HCT116 (cell line): ENCODE results near the gene TMEM135. TPM values are rescaled to one million over a fixed set of nuclear protein-coding genes. Genes with fewer than 3 reads are reported as not detected.

Source experiments
- ATAC-seq: fragments of 200-7000 bp; cut with Tn5 transposase; 2 replicates; pipeline ENCODE4 v1.9.1; 2020; ENCODE audit warnings: mild to moderate bottlenecking, moderate library complexity
- BruUV-seq: library from RNA; stranded (reverse); fragments of 400-500 nt; replicated peaks from 2 replicates; lab custom pipeline; 2021; lab: Mats Ljungman, UMichigan
- CTCF ChIA-PET: fragments of 300-600 bp; sonication (Branson Sonifier 250); formaldehyde crosslinking; loops from one replicate; lab custom pipeline; 2021; ENCODE audit warnings: antibody characterized with exemption; lab: Charles Lee
- POLR2A ChIA-PET: fragments of 300-600, 350-600 bp; sonication (Branson Sonifier 250); formaldehyde crosslinking; loops from one replicate; lab custom pipeline; 2021; ENCODE audit warnings: antibody characterized with exemption; lab: Charles Lee
- RAD21 ChIA-PET, 2 experiments: fragments of 300-600 bp; sonication (Branson Sonifier 250); formaldehyde crosslinking; loops; one replicate each; lab custom pipeline; 2023; ENCODE audit warnings: low total read pairs in 2 of 2; ENCODE audit not compliant: uncharacterized antibody in 2 of 2, unreplicated experiment in 2 of 2, low non-redundant PET in 1 of 2; lab: Charles Lee
- DNase-seq: peaks from one replicate; pipeline ENCODE4 v3.0.0-alpha.2; 2010; ENCODE audit warnings: low read depth, low spot score
- H2AFZ ChIP-seq: fragments of 200-600 bp; shearing (Covaris generic), sonication (generic); 2 replicates; pipeline ENCODE4 v1.6.1; 2017; ENCODE audit warnings: low read depth, mixed run types, mixed read lengths, antibody characterized with exemption, low read length; ENCODE audit not compliant: poor library complexity, severe bottlenecking
- H3K27ac ChIP-seq: 2 replicates; pipeline ENCODE4 v1.5.1; 2012; ENCODE audit warnings: low read depth, low read length
- H3K27me3 ChIP-seq: fragments of 200-600 bp; sonication (generic); 2 replicates; pipeline ENCODE4 v1.6.1; 2016; ENCODE audit warnings: mixed run types, low read length, mixed read lengths; ENCODE audit not compliant: insufficient read depth
- H3K36me3 ChIP-seq, 2 experiments: fragments of 200-500 bp in 1 of 2; fragments of 200-600 bp in 1 of 2; sonication (Bioruptor generic) in 1 of 2; sonication (generic) in 1 of 2; 2 replicates each; pipeline versions ENCODE4 v1.5.1 to v1.6.1; 2014 to 2016; ENCODE audit warnings: low read length in 2 of 2, inconsistent platforms in 1 of 2, mixed read lengths in 1 of 2, mixed run types in 1 of 2; ENCODE audit not compliant: insufficient read depth in 2 of 2, control insufficient read depth in 1 of 2
- H3K4me1 ChIP-seq, 2 experiments: fragments of 200-600 bp in 1 of 2; sonication (generic) in 1 of 2; 2 replicates each; pipeline versions ENCODE4 v1.5.1 to v1.6.1; 2012 to 2017; ENCODE audit warnings: low read length in 2 of 2, inconsistent platforms in 1 of 2, mild to moderate bottlenecking in 1 of 2, mixed read lengths in 1 of 2, mixed run types in 1 of 2, moderate library complexity in 1 of 2; ENCODE audit not compliant: insufficient read depth in 2 of 2, control insufficient read depth in 1 of 2
- H3K4me2 ChIP-seq: fragments of 200-600 bp; sonication (generic); 2 replicates; pipeline ENCODE4 v1.6.1; 2017; ENCODE audit warnings: mixed run types, low read length, mixed read lengths
- H3K4me3 ChIP-seq, 2 experiments: fragments of 200-600 bp in 1 of 2; sonication (generic) in 1 of 2; replicated peaks in 1 of 2; 2 replicates each; pipeline ENCODE4 v1.5.1; 2011 to 2016; ENCODE audit warnings: low read length in 2 of 2, control low read depth in 1 of 2, low read depth in 1 of 2, mild to moderate bottlenecking in 1 of 2, mixed read lengths in 1 of 2, mixed run types in 1 of 2
- H3K79me2 ChIP-seq: fragments of 200-600 bp; sonication (generic); 2 replicates; pipeline ENCODE4 v1.6.1; 2017; ENCODE audit warnings: mild to moderate bottlenecking, mixed run types, low read length, moderate library complexity, mixed read lengths; ENCODE audit not compliant: insufficient read depth
- H3K9ac ChIP-seq: fragments of 200-600 bp; sonication (generic); 2 replicates; pipeline ENCODE4 v1.6.1; 2016; ENCODE audit warnings: low read length, mixed read lengths
- H3K9me2 ChIP-seq: fragments of 200-600 bp; sonication (generic), shearing (Covaris generic); 2 replicates; pipeline ENCODE4 v1.6.1; 2017; ENCODE audit warnings: mixed run types, mild to moderate bottlenecking, moderate library complexity; ENCODE audit not compliant: insufficient read depth
- H3K9me3 ChIP-seq, 2 experiments: fragments of 200-500 bp in 1 of 2; fragments of 200-600 bp in 1 of 2; sonication (Bioruptor generic) in 1 of 2; sonication (generic) in 1 of 2; 2 replicates each; pipeline ENCODE4 v1.6.1; 2014 to 2017; ENCODE audit warnings: low read length in 2 of 2, mixed read lengths in 2 of 2, inconsistent platforms in 1 of 2, low read depth in 1 of 2, mild to moderate bottlenecking in 1 of 2, mixed run types in 1 of 2, moderate library complexity in 1 of 2; ENCODE audit not compliant: control insufficient read depth in 1 of 2, insufficient read depth in 1 of 2
- H4K20me1 ChIP-seq: fragments of 200-600 bp; sonication (generic), shearing (Covaris generic); 2 replicates; pipeline ENCODE4 v1.6.1; 2017; ENCODE audit warnings: mixed run types, mild to moderate bottlenecking, moderate library complexity; ENCODE audit not compliant: insufficient read depth
- ELF1 ChIP-seq: IDR thresholded peaks from 2 replicates; pipeline ENCODE4 v1.6.1; 2012; ENCODE audit warnings: low read depth, borderline replicate concordance
- FOSL1 ChIP-seq: IDR thresholded peaks from 2 replicates; pipeline ENCODE4 v1.6.1; 2012; ENCODE audit warnings: low read depth
- JUND ChIP-seq: IDR thresholded peaks from 2 replicates; pipeline ENCODE4 v1.6.1; 2012
- SP1 ChIP-seq: IDR thresholded peaks from 2 replicates; pipeline ENCODE4 v1.6.1; 2012; ENCODE audit warnings: low read depth
- SRF ChIP-seq: IDR thresholded peaks from 2 replicates; pipeline ENCODE4 v1.6.1; 2012; ENCODE audit warnings: low read depth
- intact Hi-C: fragments of 100-400 bp; cut with micrococcal nuclease; formaldehyde crosslinking; loops from 2 replicates; pipeline ENCODE4 v1.10.0; 2022
- total RNA-seq: library from RNA; stranded (reverse); gene quantifications from one replicate; pipeline ENCODE4 v1.2.1, GENCODE V29; 2021; ENCODE audit not compliant: unreplicated experiment
- TF ChIP-seq, protein P1 (sequence below): IDR thresholded peaks from 2 replicates; pipeline ENCODE4 v1.6.1; 2012
- TF ChIP-seq, protein P2 (sequence below): IDR thresholded peaks from 2 replicates; pipeline ENCODE4 v1.6.1; 2012
- TF ChIP-seq, protein P3 (sequence below), 3 experiments: fragments of 200-600 bp in 1 of 3; sonication (generic) in 1 of 3; IDR thresholded peaks in 2 of 3; conservative IDR thresholded peaks in 1 of 3; 2 replicates each; pipeline ENCODE4 v1.5.1; 2012 to 2017; ENCODE audit warnings: low read depth in 2 of 3, low read length in 2 of 3, antibody characterized with exemption in 1 of 3, borderline replicate concordance in 1 of 3, control low read depth in 1 of 3, mild to moderate bottlenecking in 1 of 3, mixed read lengths in 1 of 3, mixed run types in 1 of 3, moderate library complexity in 1 of 3; ENCODE audit not compliant: insufficient read depth in 1 of 3

TMEM135 gene
- total RNA-seq, 1 experiment from 2014 or later, result 50.6 TPM

DNA sequence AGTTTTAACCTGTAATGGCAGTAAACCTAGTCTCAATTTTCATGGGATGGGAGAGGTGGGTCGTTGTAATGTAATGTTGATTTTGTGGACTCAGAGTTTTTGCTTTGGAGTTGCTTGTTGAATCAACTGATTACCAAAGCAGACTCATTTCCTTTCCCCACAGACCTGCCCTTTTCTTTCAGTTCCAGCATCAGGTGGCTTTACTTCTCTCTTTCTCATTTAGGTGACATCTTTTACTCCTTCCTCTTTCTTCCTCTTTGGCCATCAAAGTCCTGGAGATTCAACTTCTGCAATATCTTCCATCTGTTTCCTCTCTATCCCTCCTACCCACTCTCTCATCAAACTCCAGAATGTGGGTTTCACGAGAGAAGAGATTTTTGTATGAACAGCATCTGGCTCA is 313.9 kb downstream of the TMEM135 start:
- Histone ChIP-seq H3K36me3 (no peaks in the 10 kb centered on the region), H3K27ac (no peak overlapping the region), H3K79me2 (no peaks in the 10 kb centered on the region), H3K27me3 (no peaks in the 10 kb centered on the region), H3K9ac (no peak overlapping the region), H3K4me1 (peaks cover 0 to 7% of the 10 kb centered on the region in 2 experiments; a peak in 1 of 4 replicates), H3K4me3 (no peak overlapping the region), H4K20me1 (no peaks in the 10 kb centered on the region), H3K4me2 (no peak overlapping the region), H3K9me3 (no peaks in the 10 kb centered on the region), H3K9me2 (no peaks in the 10 kb centered on the region), H2AFZ (no peak overlapping the region)
- ATAC-seq (no peak), DNase-seq (no peak)
- ChIA-PET RAD21 (no interaction called here), CTCF (interaction anchor here (0.7 to 1.1 kb wide), 2 partner anchors 70 to 412 kb away, joined by 3 to 8 read pairs; no protein-coding TSS in a partner anchor), POLR2A (no interaction called here)
- intact Hi-C loops, result loop anchor here (1.0 to 10.0 kb wide), 6 partner anchors 70 to 1536 kb away; no protein-coding TSS in a partner anchor
- no peak for TF ChIP-seq ELF1
- TF ChIP-seq, protein P1, sequence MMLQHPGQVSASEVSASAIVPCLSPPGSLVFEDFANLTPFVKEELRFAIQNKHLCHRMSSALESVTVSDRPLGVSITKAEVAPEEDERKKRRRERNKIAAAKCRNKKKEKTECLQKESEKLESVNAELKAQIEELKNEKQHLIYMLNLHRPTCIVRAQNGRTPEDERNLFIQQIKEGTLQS, result no peak
- TF ChIP-seq JUND, result no peak
- TF ChIP-seq, protein P2, sequence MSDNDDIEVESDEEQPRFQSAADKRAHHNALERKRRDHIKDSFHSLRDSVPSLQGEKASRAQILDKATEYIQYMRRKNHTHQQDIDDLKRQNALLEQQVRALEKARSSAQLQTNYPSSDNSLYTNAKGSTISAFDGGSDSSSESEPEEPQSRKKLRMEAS, result no peak
- no peak for TF ChIP-seq FOSL1
- TF ChIP-seq, protein P3, sequence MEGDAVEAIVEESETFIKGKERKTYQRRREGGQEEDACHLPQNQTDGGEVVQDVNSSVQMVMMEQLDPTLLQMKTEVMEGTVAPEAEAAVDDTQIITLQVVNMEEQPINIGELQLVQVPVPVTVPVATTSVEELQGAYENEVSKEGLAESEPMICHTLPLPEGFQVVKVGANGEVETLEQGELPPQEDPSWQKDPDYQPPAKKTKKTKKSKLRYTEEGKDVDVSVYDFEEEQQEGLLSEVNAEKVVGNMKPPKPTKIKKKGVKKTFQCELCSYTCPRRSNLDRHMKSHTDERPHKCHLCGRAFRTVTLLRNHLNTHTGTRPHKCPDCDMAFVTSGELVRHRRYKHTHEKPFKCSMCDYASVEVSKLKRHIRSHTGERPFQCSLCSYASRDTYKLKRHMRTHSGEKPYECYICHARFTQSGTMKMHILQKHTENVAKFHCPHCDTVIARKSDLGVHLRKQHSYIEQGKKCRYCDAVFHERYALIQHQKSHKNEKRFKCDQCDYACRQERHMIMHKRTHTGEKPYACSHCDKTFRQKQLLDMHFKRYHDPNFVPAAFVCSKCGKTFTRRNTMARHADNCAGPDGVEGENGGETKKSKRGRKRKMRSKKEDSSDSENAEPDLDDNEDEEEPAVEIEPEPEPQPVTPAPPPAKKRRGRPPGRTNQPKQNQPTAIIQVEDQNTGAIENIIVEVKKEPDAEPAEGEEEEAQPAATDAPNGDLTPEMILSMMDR (IDR thresholded peaks at IDR 0.05 in 2 of 3, conservative IDR thresholded peaks at IDR 0.05 in 1 of 3; ENCODE audit: borderline replicate concordance in 1 of 3, insufficient read depth in 1 of 3, low read depth in 2 of 3, low read length in 2 of 3), result no peak
- no peak for TF ChIP-seq SRF
- no peak for TF ChIP-seq SP1
- BruUV-seq, result no TSS peak
